OCI-LY3 (cell line): Measurements from ENCODE around the gene DOHH.

Source experiments
- H2AFZ ChIP-seq: fragments of 200-600, 300-600 bp; shearing (Covaris generic); 2 replicates; pipeline ENCODE4 v1.6.0; 2014; ENCODE audit warnings: antibody characterized with exemption, low read depth, low read length
- H3K27ac ChIP-seq: fragments of 200-600, 300-600 bp; sonication (generic); 2 replicates; pipeline ENCODE4 v1.5.1; 2014; ENCODE audit warnings: mild to moderate bottlenecking, low read length, moderate library complexity, mixed read lengths
- H3K27me3 ChIP-seq: fragments of 200-600, 300-600 bp; sonication (generic); 2 replicates; pipeline ENCODE4 v1.6.1; 2014; ENCODE audit warnings: low read depth, low read length, mixed read lengths
- H3K36me3 ChIP-seq: fragments of 200-600, 300-600 bp; sonication (generic); replicated peaks from 2 replicates; pipeline ENCODE3; 2014; ENCODE audit warnings: low read depth, low read length, mixed read lengths
- H3K4me1 ChIP-seq: fragments of 300-600, 200-600 bp; sonication (generic); 2 replicates; pipeline ENCODE4 v1.6.1; 2014; ENCODE audit warnings: low read length, mixed read lengths
- H3K4me2 ChIP-seq: fragments of 200-600, 300-600 bp; sonication (generic); 2 replicates; pipeline ENCODE4 v1.6.1; 2014; ENCODE audit warnings: low read length, mixed read lengths
- H3K4me3 ChIP-seq: fragments of 300-600, 200-600 bp; sonication (generic); 2 replicates; pipeline ENCODE4 v1.5.1; 2014; ENCODE audit warnings: antibody characterized with exemption, mild to moderate bottlenecking, low read length, moderate library complexity
- H3K79me2 ChIP-seq: fragments of 300-600, 200-600 bp; shearing (Covaris generic); 2 replicates; pipeline ENCODE4 v1.6.1; 2014; ENCODE audit warnings: mild to moderate bottlenecking, low read length, mixed read lengths
- H3K9ac ChIP-seq: fragments of 300-600, 200-600 bp; shearing (Covaris generic); 2 replicates; pipeline ENCODE4 v1.6.0; 2014; ENCODE audit warnings: mild to moderate bottlenecking, low read length, moderate library complexity
- H3K9me3 ChIP-seq: fragments of 200-600, 300-600 bp; shearing (Covaris generic); 2 replicates; pipeline ENCODE4 v1.6.1; 2014; ENCODE audit warnings: low read length, mixed read lengths; ENCODE audit not compliant: insufficient read depth
- H4K20me1 ChIP-seq: fragments of 200-600, 300-600 bp; sonication (generic); 2 replicates; pipeline ENCODE4 v1.6.1; 2016; ENCODE audit warnings: low read length, mixed read lengths; ENCODE audit not compliant: insufficient read depth
- EZH2phosphoT487 ChIP-seq: fragments of 200-600 bp; shearing (Covaris generic); IDR thresholded peaks from 2 replicates; pipeline ENCODE4 v1.6.1; 2018; ENCODE audit warnings: antibody characterized with exemption, mixed run types, low read depth
- TF ChIP-seq, protein P1 (sequence below): fragments of 200-600, 300-600 bp; sonication (generic); IDR thresholded peaks from 2 replicates; pipeline ENCODE4 v1.5.1; 2014; ENCODE audit warnings: antibody characterized with exemption, low read length, low read depth

Gene DOHH

DNA sequence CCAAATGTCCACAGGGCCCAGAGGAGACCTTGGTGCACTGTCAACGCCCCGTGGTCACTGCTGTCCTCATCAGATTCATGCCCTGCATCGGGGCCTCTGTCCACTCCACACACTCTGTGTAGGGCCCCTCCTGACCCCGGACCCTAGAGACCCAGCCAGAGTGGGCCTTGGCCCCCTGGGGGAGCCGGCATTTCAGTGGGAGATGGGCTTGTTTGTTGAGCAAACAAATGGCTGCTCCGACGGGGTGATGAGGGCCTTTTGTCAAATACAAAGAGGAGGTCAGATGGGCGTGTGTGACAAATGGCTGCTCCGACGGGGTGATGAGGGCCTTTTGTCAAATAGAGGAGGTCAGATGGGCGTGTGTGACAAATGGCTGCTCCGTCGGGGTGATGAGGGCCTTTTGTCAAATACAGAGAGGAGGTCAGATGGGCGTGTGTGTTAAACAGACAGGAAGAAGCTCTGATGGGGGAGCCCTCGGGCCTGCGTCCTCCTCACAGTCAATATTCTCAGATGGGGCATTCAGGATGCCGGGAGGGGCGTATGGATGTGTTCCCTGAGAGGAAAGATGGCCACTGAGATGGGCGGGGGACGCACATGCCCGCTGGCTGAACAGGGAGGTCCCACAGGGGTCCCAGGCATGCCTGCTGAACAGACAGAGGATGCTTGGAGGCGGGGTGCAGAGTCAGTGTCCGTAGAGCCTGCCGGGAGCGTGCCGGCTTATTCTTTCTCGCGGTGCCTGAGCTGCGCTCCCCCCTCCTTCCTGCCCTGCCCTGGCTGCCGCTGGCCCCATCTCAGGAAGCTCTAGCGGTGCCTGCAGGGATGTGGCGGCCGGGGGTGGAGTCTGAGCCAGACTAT is 56.4 kb downstream of the DOHH start:
- no peak for TF ChIP-seq EZH2phosphoT487
- TF ChIP-seq, protein P1, sequence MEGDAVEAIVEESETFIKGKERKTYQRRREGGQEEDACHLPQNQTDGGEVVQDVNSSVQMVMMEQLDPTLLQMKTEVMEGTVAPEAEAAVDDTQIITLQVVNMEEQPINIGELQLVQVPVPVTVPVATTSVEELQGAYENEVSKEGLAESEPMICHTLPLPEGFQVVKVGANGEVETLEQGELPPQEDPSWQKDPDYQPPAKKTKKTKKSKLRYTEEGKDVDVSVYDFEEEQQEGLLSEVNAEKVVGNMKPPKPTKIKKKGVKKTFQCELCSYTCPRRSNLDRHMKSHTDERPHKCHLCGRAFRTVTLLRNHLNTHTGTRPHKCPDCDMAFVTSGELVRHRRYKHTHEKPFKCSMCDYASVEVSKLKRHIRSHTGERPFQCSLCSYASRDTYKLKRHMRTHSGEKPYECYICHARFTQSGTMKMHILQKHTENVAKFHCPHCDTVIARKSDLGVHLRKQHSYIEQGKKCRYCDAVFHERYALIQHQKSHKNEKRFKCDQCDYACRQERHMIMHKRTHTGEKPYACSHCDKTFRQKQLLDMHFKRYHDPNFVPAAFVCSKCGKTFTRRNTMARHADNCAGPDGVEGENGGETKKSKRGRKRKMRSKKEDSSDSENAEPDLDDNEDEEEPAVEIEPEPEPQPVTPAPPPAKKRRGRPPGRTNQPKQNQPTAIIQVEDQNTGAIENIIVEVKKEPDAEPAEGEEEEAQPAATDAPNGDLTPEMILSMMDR = no peak
- Histone ChIP-seq H3K79me2 (peaks cover 13% of the 10 kb centered on the region; the same call in 1 of the 2 replicates), H3K9ac (no peak overlapping the region), H4K20me1 (peaks cover 18% of the 10 kb centered on the region; the same call in 1 of the 2 replicates), H3K9me3 (no peaks in the 10 kb centered on the region), H3K4me1 (no peaks in the 10 kb centered on the region), H3K4me3 (no peak overlapping the region), H3K4me2 (no peak overlapping the region), H3K27me3 (no peaks in the 10 kb centered on the region), H3K27ac (no peak overlapping the region), H3K36me3 (peaks cover 42% of the 10 kb centered on the region), H2AFZ (no peak overlapping the region)

DNA sequence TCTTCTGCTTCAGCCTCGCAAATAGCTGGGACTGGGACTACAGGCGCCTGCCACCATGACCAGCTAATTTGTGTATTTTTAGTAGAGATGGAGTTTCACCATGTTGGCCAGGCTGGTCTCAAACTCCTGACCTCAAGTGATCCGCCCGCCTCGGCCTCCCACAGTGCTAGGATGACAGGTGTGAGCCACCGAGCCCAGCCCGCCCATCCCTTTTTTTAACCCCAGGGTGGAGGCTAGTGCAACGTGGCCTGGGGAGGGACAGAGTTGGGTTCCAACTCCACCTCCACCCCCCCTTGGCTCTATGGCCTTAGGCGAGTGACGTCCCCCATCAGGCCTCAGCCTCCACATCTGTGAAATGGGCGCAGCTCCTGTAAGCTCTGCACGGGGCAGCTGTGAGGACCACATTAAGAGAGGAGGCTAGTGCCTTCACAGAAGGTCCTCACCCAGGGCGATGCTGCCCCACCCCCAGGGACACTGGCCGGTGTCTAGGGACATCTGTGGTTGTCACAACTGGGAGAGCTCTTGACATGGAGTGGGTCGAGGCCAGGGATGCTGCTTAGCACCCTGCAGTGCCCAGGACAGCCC is 57.9 kb downstream of the DOHH start:
- TF ChIP-seq, protein P1 = no peak
- TF ChIP-seq EZH2phosphoT487 = no peak
- Histone ChIP-seq H3K4me2 (no peak overlapping the region), H3K27me3 (no peaks in the 10 kb centered on the region), H3K27ac (no peak overlapping the region), H2AFZ (no peak overlapping the region), H3K79me2 (peaks cover 13% of the 10 kb centered on the region; the same call in 1 of the 2 replicates), H3K9ac (no peak overlapping the region), H3K36me3 (peaks cover 45% of the 10 kb centered on the region), H3K4me1 (no peaks in the 10 kb centered on the region), H4K20me1 (peaks cover 18% of the 10 kb centered on the region; the same call in 1 of the 2 replicates), H3K9me3 (no peaks in the 10 kb centered on the region), H3K4me3 (no peak overlapping the region)

DNA sequence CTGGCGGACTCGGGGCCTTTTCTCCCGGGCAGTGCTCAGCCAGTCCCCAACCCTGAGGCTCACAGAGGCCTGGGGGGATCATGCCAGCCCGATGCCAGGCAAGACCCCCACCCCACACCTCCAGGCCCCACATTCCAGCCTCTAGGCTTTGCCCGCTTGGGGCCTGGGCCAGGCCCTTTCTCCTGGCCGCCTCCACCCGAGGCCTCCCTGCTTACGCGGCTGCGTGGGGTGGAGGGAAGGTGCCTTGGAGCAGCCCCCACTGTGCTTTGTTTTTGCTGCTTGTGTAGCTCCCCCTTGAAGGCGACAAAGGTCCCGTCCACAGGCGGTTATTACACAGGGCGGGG is 58.5 kb downstream of the DOHH start:
- Histone ChIP-seq H3K4me1 (no peaks in the 10 kb centered on the region), H3K27ac (no peak overlapping the region), H3K27me3 (no peaks in the 10 kb centered on the region)

More for the DNA sequence above, 58.5 kb downstream of the DOHH start:
- Histone ChIP-seq H3K79me2 (peaks cover 13% of the 10 kb centered on the region; the same call in 1 of the 2 replicates), H3K36me3 (peaks cover 47% of the 10 kb centered on the region), H4K20me1 (peaks cover 18% of the 10 kb centered on the region; the same call in 1 of the 2 replicates), H3K9me3 (no peaks in the 10 kb centered on the region), H3K4me3 (no peak overlapping the region), H3K4me2 (no peak overlapping the region), H3K9ac (no peak overlapping the region), H2AFZ (no peak overlapping the region)
- TF ChIP-seq EZH2phosphoT487 = no peak
- TF ChIP-seq, protein P1 = no peak
